GM12874 (cell line): ENCODE results near the gene TAS1R3.
A peak's percentile ranks its signal among the peaks of the same experiment; 100 is the strongest.

Experiments used
- CTCF ChIP-seq: IDR thresholded peaks from 2 replicates; pipeline ENCODE4 v1.5.1; 2011; ENCODE audit warnings: low read depth, mild to moderate bottlenecking, control low read depth, low read length, moderate library complexity; ENCODE audit not compliant: insufficient read depth

The TAS1R3 gene

GRCh38 chr1:1331068-1331965 lies at the start of gene TAS1R3:
Gene TAS1R3 (plus strand): TSS chr1:1331280. CDS start chr1:1331346, 66 bp downstream.
- no peak for TF ChIP-seq CTCF

- TF ChIP-seq CTCF: no peak
Measured at GRCh38 chr1:1281533-1282321, 49.4 kb upstream of the TAS1R3 start.

DNA sequence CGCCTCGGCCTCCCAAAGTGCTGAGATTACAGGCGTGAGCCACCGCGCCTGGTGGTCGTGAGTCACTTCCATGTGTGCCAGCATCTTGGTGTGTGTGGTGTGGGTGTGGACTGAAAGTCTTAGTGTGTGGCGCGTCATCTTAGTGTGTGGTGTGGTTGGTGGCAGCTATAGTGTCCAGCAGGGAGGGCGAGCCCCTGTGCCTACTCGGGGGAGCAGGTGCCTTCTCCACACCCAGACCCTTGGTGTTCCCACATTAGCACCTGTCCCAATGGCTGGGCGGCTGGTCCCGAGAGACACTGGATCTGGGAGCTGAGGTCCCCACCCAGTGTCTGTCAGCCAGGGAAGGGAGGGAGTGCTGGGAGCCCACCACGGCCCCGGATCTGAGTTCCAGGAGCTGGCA lies 48.1 kb upstream of the TAS1R3 start:
- TF ChIP-seq CTCF: no peak

DNA sequence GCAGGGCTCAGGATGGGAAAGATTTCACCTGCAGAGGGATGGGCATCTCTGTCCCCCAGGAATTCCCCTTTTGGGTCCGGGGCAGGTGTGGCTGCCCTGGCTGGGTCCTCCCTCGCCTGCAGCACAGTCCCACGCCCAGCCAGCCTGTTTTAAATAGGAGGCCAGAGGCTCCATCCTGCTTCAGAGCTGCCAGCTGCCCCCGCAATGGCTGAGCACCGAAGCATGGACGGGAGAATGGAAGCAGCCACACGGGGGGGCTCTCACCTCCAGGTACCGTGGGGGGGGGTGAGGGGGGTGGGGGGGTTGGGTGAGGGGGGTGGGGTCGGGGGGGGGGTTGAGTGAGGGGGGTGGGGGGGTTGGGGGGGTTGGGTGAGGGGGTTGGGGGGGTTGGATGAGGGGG lies 47.3 kb upstream of the TAS1R3 start:
- 0 out of 2 replicates have a peak, but pooled peaks have one; percentile 16 for TF ChIP-seq CTCF

DNA sequence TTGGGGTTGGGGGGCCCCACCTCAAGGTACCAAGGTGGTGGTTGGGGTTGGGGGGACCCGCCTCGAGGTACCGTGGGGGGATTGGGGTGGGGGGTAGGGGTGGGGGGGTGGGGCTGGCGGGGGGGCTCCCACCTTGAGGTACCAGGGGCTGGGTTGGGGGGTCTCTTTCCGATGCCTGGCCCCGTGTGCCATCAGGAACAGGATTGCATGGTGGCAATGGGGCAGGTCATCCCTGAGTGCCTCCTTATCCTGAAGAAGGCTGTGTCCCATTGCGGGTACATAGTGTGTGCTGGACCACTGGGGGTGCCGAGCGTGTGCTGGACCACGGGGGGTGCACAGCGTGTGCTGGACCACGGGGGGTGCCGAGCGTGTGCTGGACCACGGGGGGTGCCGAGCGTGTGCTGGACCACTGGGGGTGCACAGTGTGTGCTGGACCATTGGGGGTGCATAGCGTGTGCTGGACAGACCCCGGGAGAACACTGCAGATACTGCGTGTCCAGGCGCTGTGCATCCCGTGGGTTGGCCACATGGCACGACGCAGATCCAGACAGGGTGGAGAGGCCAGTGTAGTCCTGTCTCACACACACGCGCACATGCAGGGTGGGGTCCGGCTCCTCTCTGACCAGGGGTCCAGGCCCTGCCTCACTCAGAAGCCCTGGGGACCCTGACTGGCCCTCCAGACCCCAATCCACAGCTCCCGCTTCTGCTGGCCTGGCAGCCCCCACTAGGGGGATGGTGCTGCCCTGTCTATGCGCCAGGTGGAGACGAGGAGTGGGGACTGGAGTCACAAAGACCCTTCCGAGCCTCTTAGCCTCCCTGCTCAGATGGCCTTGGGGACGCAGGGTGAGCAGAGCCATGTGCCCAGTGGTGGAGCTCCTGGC lies 46.6 kb upstream of the TAS1R3 start:
- TF ChIP-seq CTCF: no peak

- TF ChIP-seq CTCF: no peak
Measured at GRCh38 chr1:1285102-1285571, 45.9 kb upstream of the TAS1R3 start.
